Measurements from ENCODE around the gene RNF214. TPM values are rescaled to one million over a fixed set of nuclear protein-coding genes. Genes with fewer than 3 reads are reported as not detected.

RNF214 gene
- total RNA-seq, 1 donor from 2014 or later, result 43.0 TPM

DNA sequence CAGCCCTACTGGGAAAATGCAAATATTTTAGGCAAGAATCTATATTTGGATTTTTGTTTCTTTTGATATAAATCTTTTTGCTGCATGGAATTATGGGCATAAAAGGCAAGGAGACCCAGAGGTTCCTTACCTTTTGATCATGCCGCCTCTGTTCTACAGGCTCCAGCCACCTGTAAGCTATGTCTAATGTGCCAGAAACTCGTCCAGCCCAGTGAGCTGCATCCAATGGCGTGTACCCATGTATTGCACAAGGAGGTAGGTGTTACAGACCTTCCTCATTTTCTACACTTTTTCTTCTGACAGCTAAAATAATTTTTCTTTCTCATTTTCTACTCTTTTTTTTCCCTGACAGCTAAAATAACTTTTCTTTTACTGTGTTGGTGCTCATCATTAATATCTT lies 50.5 kb downstream of the RNF214 start:
- peaks cover 1% of the 10 kb centered on the region for H3K9me3 Mint-ChIP-seq (ENCODE audit: unreplicated experiment)
- H3K4me1 Mint-ChIP-seq (ENCODE audit: low read depth, unreplicated experiment), result no peaks in the 10 kb centered on the region
- no peak overlapping the region for H3K4me3 Mint-ChIP-seq (ENCODE audit: unreplicated experiment)
- peaks cover 2% of the 10 kb centered on the region for H3K27me3 Mint-ChIP-seq (ENCODE audit: unreplicated experiment)
- H3K36me3 Mint-ChIP-seq (ENCODE audit: unreplicated experiment), result peaks cover 6% of the 10 kb centered on the region
- no peak overlapping the region for H3K27ac Mint-ChIP-seq (ENCODE audit: unreplicated experiment)
- no peak for TF ChIP-seq CTCF (IDR thresholded peaks at IDR 0.05; ENCODE audit: partially characterized antibody, unreplicated experiment)
- DNase-seq, result no peak

- Mint-ChIP-seq H3K27me3 (ENCODE audit: unreplicated experiment) (peaks cover 4% of the 10 kb centered on the region), H3K27ac (ENCODE audit: unreplicated experiment) (no peak overlapping the region), H3K4me1 (ENCODE audit: low read depth, unreplicated experiment) (no peaks in the 10 kb centered on the region), H3K4me3 (ENCODE audit: unreplicated experiment) (no peak overlapping the region), H3K36me3 (ENCODE audit: unreplicated experiment) (peaks cover 6% of the 10 kb centered on the region), H3K9me3 (ENCODE audit: unreplicated experiment) (no peaks in the 10 kb centered on the region)
- no peak for DNase-seq
- TF ChIP-seq CTCF (IDR thresholded peaks at IDR 0.05; ENCODE audit: partially characterized antibody, unreplicated experiment), result no peak
These were observed 51.6 kb downstream of the RNF214 start for GRCh38 chr11:117284053-117284452.

GRCh38 chr11:117286588-117286987 lies 54.1 kb downstream of the RNF214 start:
- H3K36me3 Mint-ChIP-seq (ENCODE audit: unreplicated experiment), result peaks cover 11% of the 10 kb centered on the region
- peaks cover 9% of the 10 kb centered on the region for H3K27me3 Mint-ChIP-seq (ENCODE audit: unreplicated experiment)
- no peak for DNase-seq
- no peaks in the 10 kb centered on the region for H3K4me1 Mint-ChIP-seq (ENCODE audit: low read depth, unreplicated experiment)
- H3K4me3 Mint-ChIP-seq (ENCODE audit: unreplicated experiment), result no peak overlapping the region
- TF ChIP-seq CTCF (IDR thresholded peaks at IDR 0.05; ENCODE audit: partially characterized antibody, unreplicated experiment), result no peak
- H3K27ac Mint-ChIP-seq (ENCODE audit: unreplicated experiment), result no peak overlapping the region
- H3K9me3 Mint-ChIP-seq (ENCODE audit: unreplicated experiment), result peaks cover 2% of the 10 kb centered on the region

- Mint-ChIP-seq H3K9me3 (ENCODE audit: unreplicated experiment) (peaks cover 2% of the 10 kb centered on the region), H3K4me1 (ENCODE audit: low read depth, unreplicated experiment) (no peaks in the 10 kb centered on the region), H3K4me3 (ENCODE audit: unreplicated experiment) (no peak overlapping the region), H3K27ac (ENCODE audit: unreplicated experiment) (no peak overlapping the region), H3K27me3 (ENCODE audit: unreplicated experiment) (peaks cover 9% of the 10 kb centered on the region), H3K36me3 (ENCODE audit: unreplicated experiment) (peaks cover 5% of the 10 kb centered on the region)
- no peak for DNase-seq
- TF ChIP-seq CTCF (IDR thresholded peaks at IDR 0.05; ENCODE audit: partially characterized antibody, unreplicated experiment), result no peak
These were observed 55.2 kb downstream of the RNF214 start for GRCh38 chr11:117287668-117288067.

GRCh38 chr11:117289795-117290194 lies 57.3 kb downstream of the RNF214 start:
- H3K9me3 Mint-ChIP-seq (ENCODE audit: unreplicated experiment), result peaks cover 2% of the 10 kb centered on the region
- peaks cover 9% of the 10 kb centered on the region for H3K27me3 Mint-ChIP-seq (ENCODE audit: unreplicated experiment)
- H3K4me3 Mint-ChIP-seq (ENCODE audit: unreplicated experiment), result no peak overlapping the region
- TF ChIP-seq CTCF (IDR thresholded peaks at IDR 0.05; ENCODE audit: partially characterized antibody, unreplicated experiment), result no peak
- peaks cover 5% of the 10 kb centered on the region for H3K36me3 Mint-ChIP-seq (ENCODE audit: unreplicated experiment)
- DNase-seq, result no peak
- H3K4me1 Mint-ChIP-seq (ENCODE audit: low read depth, unreplicated experiment), result no peaks in the 10 kb centered on the region
- no peak overlapping the region for H3K27ac Mint-ChIP-seq (ENCODE audit: unreplicated experiment)

Data from glutamatergic neuron (in vitro differentiated cells).